ENCODE results near the gene CALB2.
"Not testable (repeated sequence)": the region's sequence is repeated elsewhere in the genome, so short reads cannot be mapped to it uniquely, and the experiment has no call there.

The CALB2 gene

DNA sequence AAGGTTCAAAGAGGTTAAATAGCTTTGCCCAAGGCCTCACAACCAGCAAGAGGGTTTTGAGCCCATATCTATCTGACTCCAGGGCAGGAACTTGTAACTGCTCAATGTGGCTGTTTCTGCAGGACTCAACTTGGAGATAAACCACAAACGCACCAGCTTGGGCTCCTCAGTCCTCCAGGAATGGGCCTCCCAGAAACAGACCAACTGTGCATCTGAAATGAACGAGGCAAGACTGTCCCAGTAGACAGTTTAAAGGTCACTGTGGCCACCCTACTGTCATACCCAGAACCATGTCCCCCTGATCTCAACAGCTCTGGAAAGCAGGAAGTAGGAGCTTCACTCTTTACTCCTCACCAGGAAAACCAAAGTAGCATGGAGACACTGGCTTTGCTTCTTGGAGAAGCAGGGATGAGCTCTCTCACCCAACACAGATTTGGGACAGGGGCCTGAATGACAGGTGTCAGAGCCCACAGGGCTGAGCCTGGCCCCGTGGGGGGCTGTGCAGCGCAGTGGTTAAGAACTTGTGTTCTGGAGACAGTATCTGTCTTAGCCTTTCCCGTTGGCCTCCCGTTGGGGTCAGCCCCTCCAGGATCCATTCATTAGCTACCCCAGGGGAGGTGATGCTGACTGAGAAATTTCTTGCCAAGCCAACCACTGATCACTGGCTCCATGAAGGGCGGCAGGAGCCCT, 2.3 kb upstream of the CALB2 start:
- H3K9me3 ChIP-seq (ENCODE audit: control insufficient read depth, low read length) = no peaks in the 10 kb centered on the region
- peaks cover 17% of the 10 kb centered on the region for H3K27me3 ChIP-seq (ENCODE audit: control insufficient read depth, insufficient read depth, low read length)
- H3K9ac ChIP-seq (ENCODE audit: low read length) = no peak overlapping the region
- H3K36me3 ChIP-seq (ENCODE audit: control insufficient read depth, insufficient read depth, low read length) = no peaks in the 10 kb centered on the region
- no peaks in the 10 kb centered on the region for H3K4me1 ChIP-seq (ENCODE audit: control insufficient read depth, insufficient read depth, low read length)
- no peak overlapping the region for H3K4me3 ChIP-seq (ENCODE audit: low read length)

DNA sequence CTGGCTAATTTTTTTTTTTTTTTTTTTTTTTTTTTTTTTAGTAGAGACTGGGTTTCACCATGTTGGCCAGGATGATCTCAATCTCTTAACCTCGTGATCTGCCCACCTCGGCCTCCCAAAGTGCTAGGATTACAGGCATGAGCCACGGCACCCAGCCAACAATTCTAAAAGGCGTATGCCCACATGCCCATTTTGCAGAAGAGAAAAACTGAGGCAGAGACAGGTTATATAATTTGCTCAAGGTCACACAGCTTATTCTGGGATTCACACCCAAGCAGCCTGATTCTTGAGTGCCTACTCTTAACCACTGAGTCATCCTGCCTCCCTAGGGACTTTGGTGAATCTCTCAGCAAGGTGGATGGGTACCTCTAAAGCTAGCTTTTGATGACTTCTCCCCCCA, 1.6 kb upstream of the CALB2 start:
- H3K4me1 ChIP-seq (ENCODE audit: control insufficient read depth, insufficient read depth, low read length); H3K4me3 ChIP-seq (ENCODE audit: low read length); H3K36me3 ChIP-seq (ENCODE audit: control insufficient read depth, insufficient read depth, low read length); H3K9me3 ChIP-seq (ENCODE audit: control insufficient read depth, low read length); H3K9ac ChIP-seq (ENCODE audit: low read length): not testable (repeated sequence)
- H3K27me3 ChIP-seq (ENCODE audit: control insufficient read depth, insufficient read depth, low read length) = peaks cover 18% of the 10 kb centered on the region

DNA sequence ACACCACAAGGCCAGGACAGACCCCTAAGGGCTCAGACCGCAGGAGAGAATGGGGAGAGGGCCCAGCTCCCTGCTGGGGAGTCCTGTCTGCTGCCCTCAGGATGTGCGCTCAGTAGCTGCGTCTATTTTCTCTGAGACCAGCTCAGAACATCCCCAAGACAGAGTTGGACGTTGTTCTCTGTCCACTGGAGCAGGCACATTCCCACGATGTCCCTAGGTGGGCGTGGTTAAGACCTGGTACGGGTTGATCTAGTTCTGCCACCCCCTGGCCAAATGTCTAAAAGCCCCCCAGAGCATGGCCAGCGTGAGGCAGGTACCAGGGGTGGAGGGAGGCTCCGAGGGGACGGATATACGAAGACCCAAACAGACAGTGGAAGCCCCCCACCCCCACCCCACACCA, 842 bp upstream of the CALB2 start:
- H3K9me3 ChIP-seq (ENCODE audit: control insufficient read depth, low read length) = no peaks in the 10 kb centered on the region
- H3K27me3 ChIP-seq (ENCODE audit: control insufficient read depth, insufficient read depth, low read length) = peaks cover 18% of the 10 kb centered on the region
- no peaks in the 10 kb centered on the region for H3K4me1 ChIP-seq (ENCODE audit: control insufficient read depth, insufficient read depth, low read length)
- no peak overlapping the region for H3K9ac ChIP-seq (ENCODE audit: low read length)
- no peak overlapping the region for H3K4me3 ChIP-seq (ENCODE audit: low read length)
- H3K36me3 ChIP-seq (ENCODE audit: control insufficient read depth, insufficient read depth, low read length) = no peaks in the 10 kb centered on the region

DNA sequence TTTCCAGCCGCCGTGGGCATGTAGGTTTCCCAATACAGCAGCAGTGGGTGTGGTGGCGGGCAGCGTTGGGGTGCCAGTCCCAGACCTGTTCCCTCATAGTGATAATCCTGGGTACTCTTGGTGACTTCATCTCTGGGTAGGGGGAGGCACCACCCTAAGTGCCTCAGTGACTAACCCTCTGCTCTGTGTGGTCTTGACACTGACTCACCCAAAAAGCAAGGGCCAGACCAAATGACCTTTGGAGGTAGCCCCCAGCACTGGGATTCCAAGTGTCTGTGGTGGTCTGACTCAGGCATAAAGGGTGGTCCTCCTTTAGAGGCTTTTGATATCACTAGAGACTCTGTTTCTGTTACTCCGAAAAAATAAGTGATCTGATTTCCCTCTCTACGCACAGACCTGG, 908 bp downstream of the CALB2 start:
- Histone ChIP-seq H3K27me3 (ENCODE audit: control insufficient read depth, insufficient read depth, low read length) (peaks cover 18% of the 10 kb centered on the region), H3K4me3 (ENCODE audit: low read length) (no peak overlapping the region)

DNA sequence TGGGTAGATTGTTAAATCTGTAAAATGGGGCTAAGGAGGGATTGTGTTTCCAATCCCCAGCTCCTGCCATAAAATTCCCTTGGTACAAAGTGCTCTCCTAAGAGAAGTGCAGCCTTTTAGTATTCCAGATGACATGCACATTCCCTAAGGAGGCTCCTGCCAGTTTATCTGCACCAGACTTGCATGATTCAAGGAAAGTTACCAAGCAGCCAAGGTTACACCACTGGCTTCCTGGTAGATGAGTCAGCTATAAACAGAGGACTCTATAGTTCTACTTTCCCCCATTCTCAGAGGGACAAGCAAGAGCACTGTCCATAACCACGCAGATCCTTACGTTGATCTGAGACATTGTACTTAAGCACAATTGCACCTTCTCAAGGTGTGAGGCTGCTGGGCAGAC, 1.9 kb downstream of the CALB2 start:
- Histone ChIP-seq H3K4me3 (ENCODE audit: low read length) (no peak overlapping the region), H3K9me3 (ENCODE audit: control insufficient read depth, low read length) (no peaks in the 10 kb centered on the region), H3K4me1 (ENCODE audit: control insufficient read depth, insufficient read depth, low read length) (no peaks in the 10 kb centered on the region), H3K36me3 (ENCODE audit: control insufficient read depth, insufficient read depth, low read length) (no peaks in the 10 kb centered on the region), H3K27me3 (ENCODE audit: control insufficient read depth, insufficient read depth, low read length) (peaks cover 23% of the 10 kb centered on the region), H3K9ac (ENCODE audit: low read length) (no peak overlapping the region)

More for the DNA sequence above, 908 bp downstream of the CALB2 start:
- H3K9me3 ChIP-seq (ENCODE audit: control insufficient read depth, low read length) = no peaks in the 10 kb centered on the region
- no peak overlapping the region for H3K9ac ChIP-seq (ENCODE audit: low read length)
- H3K4me1 ChIP-seq (ENCODE audit: control insufficient read depth, insufficient read depth, low read length) = no peaks in the 10 kb centered on the region
- H3K36me3 ChIP-seq (ENCODE audit: control insufficient read depth, insufficient read depth, low read length) = no peaks in the 10 kb centered on the region

DNA sequence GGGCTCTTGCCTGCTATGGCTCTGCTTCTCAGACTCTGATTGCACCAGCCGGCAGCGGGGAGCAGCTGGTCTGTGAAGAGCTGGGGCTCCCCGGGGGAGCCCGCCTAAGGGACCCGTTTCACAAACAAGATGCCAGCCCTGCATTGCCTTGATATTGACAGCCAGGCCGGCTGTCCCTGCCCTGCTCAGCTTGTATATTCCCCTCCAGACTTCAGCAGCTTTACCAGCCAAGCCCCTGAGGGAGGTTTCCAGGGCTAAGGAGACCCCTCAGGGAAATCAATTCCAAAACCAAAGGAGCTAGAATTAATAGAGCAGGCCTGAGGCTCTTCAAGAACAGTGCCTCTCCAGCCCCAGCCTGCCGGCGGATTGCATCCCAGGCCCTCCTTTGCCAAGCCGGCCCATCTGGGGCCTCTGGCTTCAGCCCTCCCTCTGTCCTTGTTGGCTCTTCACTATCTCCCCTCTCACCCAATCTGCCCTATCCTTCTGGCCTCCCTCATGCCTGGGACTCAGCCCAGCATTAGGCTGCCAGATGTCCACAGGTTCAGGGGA, 5.7 kb downstream of the CALB2 start:
- H3K4me3 ChIP-seq (ENCODE audit: low read length) = no peak overlapping the region
- H3K4me1 ChIP-seq (ENCODE audit: control insufficient read depth, insufficient read depth, low read length) = no peaks in the 10 kb centered on the region

DNA sequence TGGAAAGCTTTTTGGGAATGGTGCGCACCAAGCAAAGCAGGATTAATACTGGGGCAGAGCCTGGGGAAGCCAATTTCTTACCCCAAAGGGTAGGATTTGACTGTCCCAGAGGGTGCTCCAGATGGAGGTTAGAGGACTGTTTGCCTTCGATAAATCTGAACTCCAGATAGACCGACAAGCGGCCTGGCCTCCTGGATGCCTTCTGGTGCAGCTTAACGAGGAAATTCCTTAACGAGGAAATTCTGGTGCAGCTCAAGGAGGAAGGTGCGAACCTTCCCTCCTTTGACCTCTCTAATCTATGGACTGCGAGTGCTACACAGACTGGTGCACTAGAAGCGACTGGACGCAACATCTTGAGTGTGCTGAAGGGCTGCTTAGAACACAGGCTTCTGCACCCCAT, 6.5 kb downstream of the CALB2 start:
- Histone ChIP-seq H3K9me3 (ENCODE audit: control insufficient read depth, low read length) (no peaks in the 10 kb centered on the region), H3K27me3 (ENCODE audit: control insufficient read depth, insufficient read depth, low read length) (peaks cover 16% of the 10 kb centered on the region), H3K4me3 (ENCODE audit: low read length) (no peak overlapping the region), H3K9ac (ENCODE audit: low read length) (no peak overlapping the region), H3K4me1 (ENCODE audit: control insufficient read depth, insufficient read depth, low read length) (no peaks in the 10 kb centered on the region), H3K36me3 (ENCODE audit: control insufficient read depth, insufficient read depth, low read length) (no peaks in the 10 kb centered on the region)

More for the DNA sequence above, 5.7 kb downstream of the CALB2 start:
- H3K36me3 ChIP-seq (ENCODE audit: control insufficient read depth, insufficient read depth, low read length) = no peaks in the 10 kb centered on the region
- H3K9me3 ChIP-seq (ENCODE audit: control insufficient read depth, low read length) = no peaks in the 10 kb centered on the region
- H3K27me3 ChIP-seq (ENCODE audit: control insufficient read depth, insufficient read depth, low read length) = peaks cover 21% of the 10 kb centered on the region
- no peak overlapping the region for H3K9ac ChIP-seq (ENCODE audit: low read length)

DNA sequence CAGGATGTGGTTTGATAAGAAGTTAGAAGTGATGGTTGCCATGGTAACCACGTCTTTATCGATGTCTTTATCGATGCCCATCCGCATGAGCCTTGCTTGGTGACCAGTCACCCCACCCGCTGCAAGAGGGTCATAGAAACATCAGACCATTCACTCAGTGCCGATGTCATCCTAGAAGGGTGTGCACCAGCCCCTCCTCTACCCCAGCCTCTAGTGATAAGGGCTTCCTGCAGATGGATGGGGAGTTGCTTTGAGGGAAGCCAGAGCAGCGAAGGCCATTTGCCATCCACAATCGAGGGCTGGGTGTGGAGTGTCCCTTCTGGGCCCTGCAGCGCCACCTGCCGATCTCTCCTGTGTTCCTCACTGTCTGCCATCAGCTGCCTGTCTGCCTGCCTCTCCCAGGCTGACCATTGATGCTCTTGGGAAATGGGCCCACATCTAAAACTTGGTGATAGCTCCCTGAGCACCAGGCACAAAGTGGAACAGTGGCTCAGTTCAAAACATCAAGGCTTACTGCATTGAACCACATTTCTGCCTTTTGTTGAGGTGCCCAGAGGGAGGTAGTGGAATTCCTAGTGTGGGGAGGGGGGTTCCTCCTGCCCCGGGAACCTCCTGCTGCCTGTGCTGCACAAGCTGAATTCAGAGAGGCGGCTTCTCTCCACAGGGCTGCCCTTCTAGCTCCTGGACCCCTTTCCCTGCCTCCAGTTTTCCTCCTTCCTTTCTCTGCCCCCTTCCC, 8.9 kb downstream of the CALB2 start:
- no peak overlapping the region for H3K9ac ChIP-seq (ENCODE audit: low read length)
- no peak overlapping the region for H3K4me3 ChIP-seq (ENCODE audit: low read length)
- peaks cover 13% of the 10 kb centered on the region for H3K27me3 ChIP-seq (ENCODE audit: control insufficient read depth, insufficient read depth, low read length)
- H3K9me3 ChIP-seq (ENCODE audit: control insufficient read depth, low read length) = no peaks in the 10 kb centered on the region
- no peaks in the 10 kb centered on the region for H3K36me3 ChIP-seq (ENCODE audit: control insufficient read depth, insufficient read depth, low read length)
- H3K4me1 ChIP-seq (ENCODE audit: control insufficient read depth, insufficient read depth, low read length) = no peaks in the 10 kb centered on the region

DNA sequence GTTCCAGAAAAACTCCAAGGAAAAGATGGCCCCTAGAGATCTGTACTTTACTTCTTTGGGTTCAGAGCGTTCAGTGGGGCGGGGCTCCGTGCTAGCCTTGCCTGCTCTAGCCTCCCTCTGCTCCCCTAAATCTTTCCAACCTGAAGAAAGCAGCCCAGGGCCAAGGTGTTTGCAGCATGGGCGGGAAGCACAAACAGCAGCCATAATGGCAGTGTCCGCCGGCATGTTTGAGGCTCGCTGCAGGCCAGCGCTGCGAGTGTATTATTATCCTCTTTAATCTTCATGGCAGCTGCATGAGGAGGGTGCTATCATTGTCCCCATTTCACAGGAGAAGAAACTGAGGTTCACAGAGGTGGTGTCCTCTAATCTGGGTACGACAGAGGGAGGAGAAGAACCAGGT, 10.4 kb downstream of the CALB2 start:
- H3K9me3 ChIP-seq (ENCODE audit: control insufficient read depth, low read length) = no peaks in the 10 kb centered on the region
- no peak overlapping the region for H3K9ac ChIP-seq (ENCODE audit: low read length)
- H3K4me3 ChIP-seq (ENCODE audit: low read length) = no peak overlapping the region
- H3K27me3 ChIP-seq (ENCODE audit: control insufficient read depth, insufficient read depth, low read length) = peaks cover 13% of the 10 kb centered on the region
- no peaks in the 10 kb centered on the region for H3K4me1 ChIP-seq (ENCODE audit: control insufficient read depth, insufficient read depth, low read length)
- no peaks in the 10 kb centered on the region for H3K36me3 ChIP-seq (ENCODE audit: control insufficient read depth, insufficient read depth, low read length)

DNA sequence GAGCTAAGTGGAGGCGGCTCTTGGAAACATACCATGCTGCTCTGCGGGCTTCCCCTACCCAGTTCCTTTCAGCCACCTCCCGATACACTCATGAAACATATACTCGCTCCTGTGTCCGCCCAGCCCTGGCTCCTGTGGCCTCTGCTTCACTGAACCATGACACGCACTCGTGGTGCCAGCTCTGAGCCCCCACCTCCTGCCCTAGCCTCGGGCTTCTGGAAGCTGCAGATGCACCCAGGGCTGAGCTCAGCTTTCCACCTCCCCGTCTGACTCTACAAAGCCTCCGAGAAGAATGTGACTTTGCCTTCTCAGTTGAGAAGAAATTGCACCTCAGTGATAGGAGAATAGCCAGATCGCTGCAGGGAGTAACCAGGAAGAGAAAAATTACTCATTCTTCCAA, 11.0 kb downstream of the CALB2 start:
- H3K4me1 ChIP-seq (ENCODE audit: control insufficient read depth, insufficient read depth, low read length) = no peaks in the 10 kb centered on the region
- no peak overlapping the region for H3K4me3 ChIP-seq (ENCODE audit: low read length)
- peaks cover 13% of the 10 kb centered on the region for H3K27me3 ChIP-seq (ENCODE audit: control insufficient read depth, insufficient read depth, low read length)
- H3K9me3 ChIP-seq (ENCODE audit: control insufficient read depth, low read length) = no peaks in the 10 kb centered on the region
- H3K36me3 ChIP-seq (ENCODE audit: control insufficient read depth, insufficient read depth, low read length) = no peaks in the 10 kb centered on the region
- no peak overlapping the region for H3K9ac ChIP-seq (ENCODE audit: low read length)

DNA sequence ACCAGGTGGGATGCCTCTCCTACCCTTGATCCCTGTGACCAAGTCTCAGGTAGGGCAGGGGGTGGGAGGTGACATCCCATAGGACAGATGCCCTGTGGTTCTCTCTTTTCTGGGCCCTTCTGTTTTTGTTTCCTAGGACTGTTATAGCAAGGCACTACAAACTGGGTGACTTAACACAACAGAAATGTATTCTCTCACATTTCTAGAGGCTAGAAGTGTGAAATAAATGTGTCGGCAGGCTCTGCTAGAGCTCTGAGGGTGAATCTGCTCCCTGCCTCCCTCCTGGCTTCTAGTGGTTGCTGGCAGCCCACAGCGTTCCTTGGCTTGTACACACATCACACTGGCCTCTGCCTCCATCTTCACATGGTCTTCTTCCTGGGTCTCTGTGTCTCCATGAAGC, 12.7 kb downstream of the CALB2 start:
- Histone ChIP-seq H3K36me3 (ENCODE audit: control insufficient read depth, insufficient read depth, low read length) (no peaks in the 10 kb centered on the region), H3K4me3 (ENCODE audit: low read length) (no peak overlapping the region), H3K27me3 (ENCODE audit: control insufficient read depth, insufficient read depth, low read length) (peaks cover 8% of the 10 kb centered on the region)

DNA sequence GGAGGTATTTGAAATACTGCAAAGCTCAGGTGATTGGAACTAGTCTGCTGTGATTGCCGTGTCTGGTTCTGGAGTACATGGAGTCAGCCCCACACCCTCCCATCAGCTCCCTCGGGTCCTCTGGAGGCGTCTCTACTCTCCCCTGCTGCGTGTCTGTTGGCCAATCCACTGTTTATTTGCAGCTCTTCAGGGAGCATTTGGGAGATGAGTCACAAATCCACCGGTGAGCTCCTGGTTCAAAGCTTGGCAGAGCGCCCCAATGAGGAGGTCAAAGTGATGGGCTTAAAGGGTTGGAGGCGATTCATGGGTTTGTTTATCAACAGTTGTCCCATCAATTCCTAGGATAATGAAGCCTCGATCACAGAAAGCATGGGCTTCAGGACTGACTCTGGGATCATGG, 14.6 kb downstream of the CALB2 start:
- Histone ChIP-seq H3K9ac (ENCODE audit: low read length) (no peak overlapping the region), H3K36me3 (ENCODE audit: control insufficient read depth, insufficient read depth, low read length) (no peaks in the 10 kb centered on the region), H3K9me3 (ENCODE audit: control insufficient read depth, low read length) (no peaks in the 10 kb centered on the region), H3K27me3 (ENCODE audit: control insufficient read depth, insufficient read depth, low read length) (no peaks in the 10 kb centered on the region), H3K4me1 (ENCODE audit: control insufficient read depth, insufficient read depth, low read length) (no peaks in the 10 kb centered on the region), H3K4me3 (ENCODE audit: low read length) (no peak overlapping the region)

More for the DNA sequence above, 12.7 kb downstream of the CALB2 start:
- no peaks in the 10 kb centered on the region for H3K4me1 ChIP-seq (ENCODE audit: control insufficient read depth, insufficient read depth, low read length)
- H3K9ac ChIP-seq (ENCODE audit: low read length) = no peak overlapping the region
- H3K9me3 ChIP-seq (ENCODE audit: control insufficient read depth, low read length) = no peaks in the 10 kb centered on the region
